Measurements from ENCODE around the gene SOX6.

The SOX6 gene

GRCh38 chr11:16110886-16111285, 245.5 kb downstream of the SOX6 start:
- Histone ChIP-seq H3K27ac (no peak overlapping the region), H3K9me3 (replicated peaks in 1 of 11) (peaks cover 0 to 2% (median under 1%) of the 10 kb centered on the region in 11 experiments; a peak in 8 of 22 replicates), H3K4me2 (no peak overlapping the region), H3K27me3 (no peaks in the 10 kb centered on the region), H3K4me3 (no peak overlapping the region), H3K9ac (no peak overlapping the region), H4K20me1 (no peaks in the 10 kb centered on the region), H3K4me1 (no peaks in the 10 kb centered on the region), H3K36me3 (no peaks in the 10 kb centered on the region)
- TF ChIP-seq Cebpa-rat (IDR thresholded peaks at IDR 0.05) = no peak

GRCh38 chr11:16099343-16099900, 256.9 kb downstream of the SOX6 start:
- no peak overlapping the region for H3K4me2 ChIP-seq
- H3K27ac ChIP-seq = no peak overlapping the region
- H3K36me3 ChIP-seq = no peaks in the 10 kb centered on the region
- no peaks in the 10 kb centered on the region for H3K4me1 ChIP-seq
- no peak overlapping the region for H3K4me3 ChIP-seq
- H3K9me3 ChIP-seq (replicated peaks in 1 of 11) = no peaks in the 10 kb centered on the region
- no peak for TF ChIP-seq Cebpa-rat (IDR thresholded peaks at IDR 0.05)
- no peak overlapping the region for H3K9ac ChIP-seq
- H3K27me3 ChIP-seq = no peaks in the 10 kb centered on the region
- no peaks in the 10 kb centered on the region for H4K20me1 ChIP-seq

- Histone ChIP-seq H3K36me3 (no peaks in the 10 kb centered on the region), H3K9me3 (replicated peaks in 1 of 11) (no peaks in the 10 kb centered on the region), H3K9ac (no peak overlapping the region), H3K27me3 (no peaks in the 10 kb centered on the region), H3K4me3 (no peak overlapping the region), H3K27ac (no peak overlapping the region), H3K4me2 (no peak overlapping the region), H3K4me1 (no peaks in the 10 kb centered on the region), H4K20me1 (no peaks in the 10 kb centered on the region)
- TF ChIP-seq Cebpa-rat (IDR thresholded peaks at IDR 0.05) = no peak
Measured at GRCh38 chr11:16098526-16099205, 257.7 kb downstream of the SOX6 start.

- TF ChIP-seq Cebpa-rat (IDR thresholded peaks at IDR 0.05) = no peak
- Histone ChIP-seq H3K4me2 (no peak overlapping the region), H4K20me1 (no peaks in the 10 kb centered on the region), H3K27me3 (no peaks in the 10 kb centered on the region), H3K4me3 (no peak overlapping the region), H3K9me3 (replicated peaks in 1 of 11) (no peaks in the 10 kb centered on the region), H3K4me1 (no peaks in the 10 kb centered on the region), H3K9ac (no peak overlapping the region), H3K36me3 (no peaks in the 10 kb centered on the region), H3K27ac (no peak overlapping the region)
Measured at GRCh38 chr11:16097543-16097942, 258.8 kb downstream of the SOX6 start.

- Histone ChIP-seq H3K27ac (no peak overlapping the region), H3K36me3 (no peaks in the 10 kb centered on the region), H3K9me3 (replicated peaks in 1 of 11) (no peaks in the 10 kb centered on the region), H3K4me1 (no peaks in the 10 kb centered on the region), H3K4me3 (no peak overlapping the region), H3K27me3 (no peaks in the 10 kb centered on the region), H3K4me2 (no peak overlapping the region), H3K9ac (no peak overlapping the region), H4K20me1 (no peaks in the 10 kb centered on the region)
- no peak for TF ChIP-seq Cebpa-rat (IDR thresholded peaks at IDR 0.05)
Measured at GRCh38 chr11:16096336-16096735, 260.0 kb downstream of the SOX6 start.

GRCh38 chr11:16095756-16096155, 260.6 kb downstream of the SOX6 start:
- Histone ChIP-seq H4K20me1 (no peaks in the 10 kb centered on the region), H3K4me2 (no peak overlapping the region)

GRCh38 chr11:16093889-16094653, 262.3 kb downstream of the SOX6 start:
- H3K9ac ChIP-seq = no peak overlapping the region
- no peak overlapping the region for H3K4me2 ChIP-seq
- no peak for TF ChIP-seq Cebpa-rat (IDR thresholded peaks at IDR 0.05)
- no peaks in the 10 kb centered on the region for H3K4me1 ChIP-seq
- H3K4me3 ChIP-seq = no peak overlapping the region
- H4K20me1 ChIP-seq = no peaks in the 10 kb centered on the region
- no peaks in the 10 kb centered on the region for H3K36me3 ChIP-seq
- no peaks in the 10 kb centered on the region for H3K9me3 ChIP-seq (replicated peaks in 1 of 11)
- H3K27ac ChIP-seq = no peak overlapping the region
- H3K27me3 ChIP-seq = no peaks in the 10 kb centered on the region

More at GRCh38 chr11:16095756-16096155, 260.6 kb downstream of the SOX6 start:
- Histone ChIP-seq H3K27me3 (no peaks in the 10 kb centered on the region), H3K27ac (no peak overlapping the region), H3K4me3 (no peak overlapping the region), H3K36me3 (no peaks in the 10 kb centered on the region), H3K9me3 (replicated peaks in 1 of 11) (no peaks in the 10 kb centered on the region), H3K4me1 (no peaks in the 10 kb centered on the region), H3K9ac (no peak overlapping the region)
- no peak for TF ChIP-seq Cebpa-rat (IDR thresholded peaks at IDR 0.05)

- H3K9me3 ChIP-seq (replicated peaks in 1 of 11) = no peaks in the 10 kb centered on the region
- H3K36me3 ChIP-seq = no peaks in the 10 kb centered on the region
- H3K4me2 ChIP-seq = no peak overlapping the region
- H3K4me3 ChIP-seq = no peak overlapping the region
- no peak for TF ChIP-seq Cebpa-rat (IDR thresholded peaks at IDR 0.05)
- no peaks in the 10 kb centered on the region for H4K20me1 ChIP-seq
- no peaks in the 10 kb centered on the region for H3K4me1 ChIP-seq
- H3K9ac ChIP-seq = no peak overlapping the region
- no peaks in the 10 kb centered on the region for H3K27me3 ChIP-seq
- H3K27ac ChIP-seq = no peak overlapping the region
Measured at GRCh38 chr11:16091862-16092261, 264.5 kb downstream of the SOX6 start.

- no peaks in the 10 kb centered on the region for H4K20me1 ChIP-seq
- TF ChIP-seq Cebpa-rat (IDR thresholded peaks at IDR 0.05) = no peak
- no peaks in the 10 kb centered on the region for H3K9me3 ChIP-seq (replicated peaks in 1 of 11)
Measured at GRCh38 chr11:16089481-16089880, 266.9 kb downstream of the SOX6 start.

GRCh38 chr11:16088774-16089173, 267.6 kb downstream of the SOX6 start:
- Histone ChIP-seq H4K20me1 (no peaks in the 10 kb centered on the region), H3K9ac (no peak overlapping the region), H3K4me2 (no peak overlapping the region), H3K9me3 (replicated peaks in 1 of 11) (no peaks in the 10 kb centered on the region), H3K27ac (no peak overlapping the region), H3K4me3 (no peak overlapping the region), H3K4me1 (no peaks in the 10 kb centered on the region), H3K27me3 (no peaks in the 10 kb centered on the region), H3K36me3 (no peaks in the 10 kb centered on the region)
- no peak for TF ChIP-seq Cebpa-rat (IDR thresholded peaks at IDR 0.05)

More at GRCh38 chr11:16089481-16089880, 266.9 kb downstream of the SOX6 start:
- Histone ChIP-seq H3K4me2 (no peak overlapping the region), H3K27ac (no peak overlapping the region), H3K9ac (no peak overlapping the region), H3K27me3 (no peaks in the 10 kb centered on the region), H3K4me1 (no peaks in the 10 kb centered on the region), H3K4me3 (no peak overlapping the region), H3K36me3 (no peaks in the 10 kb centered on the region)

Measured in BLaER1 treated with 17β-estradiol and CSF1 and Interleukin-3, amounts not matched to agents 10 nM and 100 nM (cell line).